H1 (cell line): ENCODE results near the gene HSD11B1. TPM values are rescaled to one million over a fixed set of nuclear protein-coding genes. Genes with fewer than 3 reads are reported as not detected.

Source experiments
- CTCF ChIA-PET: fragments of 300-600 bp; sonication (Branson Sonifier 250); formaldehyde crosslinking; loops from one replicate; lab custom pipeline; 2021; ENCODE audit not compliant: partially characterized antibody; lab: Charles Lee
- POLR2A ChIA-PET: fragments of 300-600 bp; sonication (Branson Sonifier 250); formaldehyde crosslinking; loops from one replicate; lab custom pipeline; 2021; ENCODE audit warnings: inconsistent platforms; ENCODE audit not compliant: partially characterized antibody; lab: Charles Lee
- DNase-seq, 2 experiments: peaks; one replicate each; pipeline versions ENCODE4 v3.0.0 to v3.0.0-alpha.2; 2010 to 2022; ENCODE audit warnings: low spot score in 2 of 2, low read depth in 1 of 2, mixed read lengths in 1 of 2
- FAIRE-seq: peaks from 2 replicates; lab custom pipeline; 2011; peaks lifted over from hg19 to GRCh38; lab: Jason Lieb, UNC
- H2AFZ ChIP-seq: 2 replicates; pipeline ENCODE4 v1.8.1; 2012; ENCODE audit warnings: low read length, inconsistent platforms
- H2AK5ac ChIP-seq: 2 replicates; pipeline ENCODE4 v1.6.1; 2013; ENCODE audit warnings: low read depth, low read length
- H2BK120ac ChIP-seq: replicated peaks from 2 replicates; pipeline ENCODE3; 2013; ENCODE audit warnings: low read depth, low read length, inconsistent platforms
- H2BK12ac ChIP-seq: 2 replicates; pipeline ENCODE4 v1.6.1; 2013; ENCODE audit warnings: low read depth, low read length
- H2BK15ac ChIP-seq: 2 replicates; pipeline ENCODE4 v1.6.1; 2013; ENCODE audit warnings: low read length
- H2BK20ac ChIP-seq: 2 replicates; pipeline ENCODE4 v1.6.1; 2013; ENCODE audit warnings: low read length
- H2BK5ac ChIP-seq: 2 replicates; pipeline ENCODE4 v1.6.1; 2013; ENCODE audit warnings: low read depth, low read length
- H3K14ac ChIP-seq: 2 replicates; pipeline ENCODE4 v1.6.1; 2013; ENCODE audit warnings: inconsistent platforms; ENCODE audit not compliant: insufficient read length
- H3K18ac ChIP-seq: 2 replicates; pipeline ENCODE4 v1.6.1; 2013; ENCODE audit warnings: low read length; ENCODE audit errors: extremely low read depth
- H3K23ac ChIP-seq: 2 replicates; pipeline ENCODE4 v1.6.1; 2013; ENCODE audit warnings: inconsistent platforms; ENCODE audit not compliant: insufficient read length
- H3K23me2 ChIP-seq: 2 replicates; pipeline ENCODE4 v1.6.1; 2013; ENCODE audit warnings: low read depth, low read length
- H3K27ac ChIP-seq: 2 replicates; pipeline ENCODE4 v1.6.1; 2011; ENCODE audit warnings: low read depth, low read length, inconsistent platforms
- H3K27me3 ChIP-seq, 4 experiments: replicated peaks in 1 of 4; 1 replicate in 1 of 4; 2 replicates in 3 of 4; pipeline versions ENCODE4 v1.6.1 to v1.8.1; 2011 to 2013; ENCODE audit warnings: low read length in 3 of 4, mild to moderate bottlenecking in 3 of 4, inconsistent platforms in 2 of 4, mixed read lengths in 2 of 4, moderate library complexity in 1 of 4; ENCODE audit not compliant: control insufficient read depth in 3 of 4, insufficient read depth in 3 of 4; ENCODE audit errors: extremely low read depth in 1 of 4
- H3K36me3 ChIP-seq, 4 experiments: 2 replicates each; pipeline versions ENCODE4 v1.6.1 to v1.8.1; 2011 to 2013; ENCODE audit warnings: mild to moderate bottlenecking in 4 of 4, low read length in 3 of 4, moderate library complexity in 2 of 4, control low read depth in 1 of 4, inconsistent platforms in 1 of 4; ENCODE audit not compliant: insufficient read depth in 4 of 4, control insufficient read depth in 2 of 4
- H3K4ac ChIP-seq: replicated peaks from 2 replicates; pipeline ENCODE3; 2013; ENCODE audit warnings: low read length, low read depth, mixed read lengths, inconsistent platforms; ENCODE audit not compliant: insufficient read length
- H3K4me1 ChIP-seq, 4 experiments: replicated peaks in 1 of 4; 1 replicate in 1 of 4; 2 replicates in 3 of 4; pipeline versions ENCODE4 v1.6.1 to v1.8.1; 2011 to 2013; ENCODE audit warnings: low read length in 3 of 4, inconsistent platforms in 2 of 4, mixed read lengths in 1 of 4; ENCODE audit not compliant: insufficient read depth in 4 of 4, control insufficient read depth in 3 of 4
- H3K4me2 ChIP-seq, 2 experiments: 2 replicates each; pipeline versions ENCODE4 v1.6.1 to v1.8.1; 2011 to 2013; ENCODE audit warnings: low read depth in 2 of 2, low read length in 2 of 2, control low read depth in 1 of 2, inconsistent platforms in 1 of 2, mild to moderate bottlenecking in 1 of 2; ENCODE audit not compliant: insufficient read depth in 1 of 2
- H3K4me3 ChIP-seq, 4 experiments: fragments of 200-600, 300-600 bp in 1 of 4; sonication (generic), shearing (Covaris generic), sonication (Bioruptor Twin) in 1 of 4; 2 replicates each; pipeline versions ENCODE4 v1.5.1 to v1.8.1; 2011 to 2016; ENCODE audit warnings: low read length in 4 of 4, low read depth in 3 of 4, control low read depth in 2 of 4, inconsistent platforms in 2 of 4, mild to moderate bottlenecking in 2 of 4, mixed read lengths in 1 of 4, moderate library complexity in 1 of 4; ENCODE audit not compliant: insufficient read depth in 2 of 4; ENCODE audit errors: extremely low read depth in 1 of 4
- H3K56ac ChIP-seq: replicated peaks from 2 replicates; pipeline ENCODE3; 2013; ENCODE audit warnings: low read depth, mild to moderate bottlenecking, mixed read lengths, low read length, inconsistent platforms; ENCODE audit not compliant: insufficient read length
- H3K79me1 ChIP-seq: 2 replicates; pipeline ENCODE4 v1.6.1; 2013; ENCODE audit warnings: low read depth, low read length, control low read depth
- H3K79me2 ChIP-seq, 2 experiments: 2 replicates each; pipeline versions ENCODE4 v1.6.1 to v1.8.1; 2012 to 2013; ENCODE audit warnings: low read length in 2 of 2, mild to moderate bottlenecking in 2 of 2, inconsistent platforms in 1 of 2; ENCODE audit not compliant: insufficient read depth in 2 of 2, control insufficient read depth in 1 of 2
- H3K9ac ChIP-seq, 4 experiments: replicated peaks in 1 of 4; 1 replicate in 1 of 4; 2 replicates in 3 of 4; pipeline versions ENCODE4 v1.6.1 to v1.8.1; 2011 to 2013; ENCODE audit warnings: low read depth in 3 of 4, low read length in 3 of 4, control low read depth in 2 of 4, mild to moderate bottlenecking in 2 of 4, moderate library complexity in 2 of 4, inconsistent platforms in 1 of 4; ENCODE audit errors: extremely low read depth in 1 of 4
- H3K9me3 ChIP-seq, 2 experiments: 2 replicates each; pipeline versions ENCODE4 v1.6.1 to v1.8.1; 2012 to 2013; ENCODE audit warnings: mild to moderate bottlenecking in 2 of 2, moderate library complexity in 2 of 2, control low read depth in 1 of 2, inconsistent platforms in 1 of 2, low read depth in 1 of 2, low read length in 1 of 2, mixed read lengths in 1 of 2; ENCODE audit not compliant: insufficient read depth in 2 of 2
- H4K20me1 ChIP-seq, 2 experiments: replicated peaks in 1 of 2; 2 replicates each; pipeline versions ENCODE3 to v1.8.1; 2011 to 2013; ENCODE audit warnings: inconsistent platforms in 2 of 2, low read length in 2 of 2, mild to moderate bottlenecking in 1 of 2; ENCODE audit not compliant: insufficient read depth in 2 of 2, control insufficient read depth in 1 of 2
- H4K5ac ChIP-seq: 2 replicates; pipeline ENCODE4 v1.6.1; 2013; ENCODE audit warnings: low read length, low read depth, mixed read lengths, inconsistent platforms; ENCODE audit not compliant: insufficient read length
- H4K8ac ChIP-seq: 2 replicates; pipeline ENCODE4 v1.8.0; 2013; ENCODE audit warnings: mild to moderate bottlenecking, moderate library complexity, low read length, inconsistent platforms; ENCODE audit not compliant: insufficient read depth; ENCODE audit errors: extremely low read depth
- H4K91ac ChIP-seq: replicated peaks from 2 replicates; pipeline ENCODE3; 2013; ENCODE audit warnings: low read length, mixed read lengths, inconsistent platforms; ENCODE audit not compliant: insufficient read length
- WGBS, 2 experiments: shearing (Covaris generic) in 1 of 2; methylation state at CpG; one replicate each; pipeline versions ENCODE4 v1.1.6 to v1.1.7; 2013 to 2015; ENCODE audit warnings: low lambda C conversion rate in 2 of 2, mixed read lengths in 2 of 2, inconsistent platforms in 1 of 2, low coverage in 1 of 2, missing lambda C conversion rate in 1 of 2; ENCODE audit not compliant: insufficient replicate concordance in 2 of 2, insufficient coverage in 1 of 2, insufficient read length in 1 of 2; ENCODE audit errors: extremely low coverage in 1 of 2, missing lambda C conversion rate in 1 of 2; 5-methylcytosine and 5-hydroxymethylcytosine counted together
- polyA plus RNA-seq, 7 experiments: library from polyadenylated mRNA; depleted of rRNA in 3 of 7; stranded (reverse) in 5 of 7; unstranded in 2 of 7; fragments of >200 nt in 5 of 7; fragments of 200-250 nt in 2 of 7; gene quantifications; 1 replicate in 5 of 7; 2 replicates in 1 of 7; 4 replicates in 1 of 7; pipeline versions ENCODE4 v1.2.1 to v1.2.3, GENCODE V29; 2011 to 2013; ENCODE audit warnings: missing spikeins in 2 of 7, mixed read lengths in 2 of 7
- total RNA-seq: library from RNA; stranded (reverse); fragmentation: NEBNext Ultra II Directional; extraction: Animal tissue kit (Norgen Biotek cat#: 25700); gene quantifications from 2 replicates; pipeline ENCODE4 v1.2.1, GENCODE V29; 2021

The HSD11B1 gene
- total and polyA plus RNA-seq, 2 of the 8 experiments (the other 6 are each of a cell fraction or from before 2014, with no cell fraction given), result not detected

DNA sequence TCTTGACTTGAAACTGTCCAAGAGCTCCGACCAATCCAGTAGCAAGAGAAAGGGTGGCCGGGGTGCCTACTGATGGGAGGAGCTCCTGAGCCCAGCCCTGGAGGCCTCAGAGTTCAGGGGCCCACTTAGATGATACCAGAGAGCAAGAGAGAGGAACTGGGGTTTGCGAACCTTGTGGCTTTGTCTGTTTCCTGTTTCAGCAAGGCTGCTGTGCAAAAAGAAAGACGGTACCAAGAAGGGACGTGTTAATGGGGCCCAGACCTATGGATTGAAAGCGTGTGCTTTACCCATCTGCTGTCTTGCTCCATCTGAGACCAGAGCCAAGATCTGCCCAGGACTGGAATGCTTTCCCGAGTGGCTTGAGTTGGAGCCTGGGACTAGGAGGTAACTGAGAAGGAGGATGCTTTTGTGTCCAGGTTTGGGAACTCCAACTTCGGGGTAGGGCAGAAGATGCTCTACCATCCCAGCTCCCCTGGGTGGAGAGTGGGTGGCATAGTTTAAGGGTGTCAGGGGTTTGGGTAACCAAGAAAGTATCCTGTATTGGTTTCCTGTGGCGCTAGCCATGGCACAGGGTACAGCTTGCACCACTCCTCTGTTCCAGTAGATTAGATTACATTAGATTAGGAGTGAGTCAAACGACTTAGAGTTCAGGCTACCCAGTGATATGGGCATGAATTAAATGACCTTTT, 51.4 kb downstream of the HSD11B1 start, which contains the start of gene TRAF3IP3:
TRAF3IP3 (plus strand) TSS at position 128 of the 689 bp plus-strand sequence. CDS start 3,987 bp downstream, outside the sequence.
- no peak within 1 kb of the TSS for H4K8ac ChIP-seq
- no peak within 1 kb of the TSS for H4K91ac ChIP-seq
- DNase-seq (no peak), FAIRE-seq (no peak)
- H2AFZ ChIP-seq, result no peak within 1 kb of the TSS
- H2BK5ac ChIP-seq, result no peak within 1 kb of the TSS
- no peaks in the 10 kb centered on the region for H4K20me1 ChIP-seq
- H3K18ac ChIP-seq, result no peak within 1 kb of the TSS
- H4K5ac ChIP-seq, result no peak within 1 kb of the TSS
- no peak within 1 kb of the TSS for H3K4ac ChIP-seq
- no peak within 1 kb of the TSS for H3K4me2 ChIP-seq
- H3K4me3 ChIP-seq, result no peak within 1 kb of the TSS
- H3K36me3 ChIP-seq, result no peaks in the 10 kb centered on the region
- ChIA-PET CTCF (interaction anchor here (0.6 to 1.4 kb wide), 5 partner anchors 8 to 262 kb away, joined by 3 to 4 read pairs (median 3); no protein-coding TSS in a partner anchor), POLR2A (no interaction called here)
- H3K9ac ChIP-seq, result no peak within 1 kb of the TSS
- H3K9me3 ChIP-seq, result no peaks in the 10 kb centered on the region
- H2AK5ac ChIP-seq, result no peak within 1 kb of the TSS
- H2BK120ac ChIP-seq, result no peak within 1 kb of the TSS
- no peak within 1 kb of the TSS for H3K23ac ChIP-seq
- H3K56ac ChIP-seq, result no peak within 1 kb of the TSS
- H3K27me3 ChIP-seq, result peaks cover 0 to 3% (median 0%) of the 10 kb centered on the region in 4 experiments; a peak in 1 of 7 replicates
- no peak within 1 kb of the TSS for H3K27ac ChIP-seq
- H3K4me1 ChIP-seq, result no peaks in the 10 kb centered on the region
- no peak within 1 kb of the TSS for H2BK20ac ChIP-seq
- no peak within 1 kb of the TSS for H2BK15ac ChIP-seq
- H3K14ac ChIP-seq, result no peak within 1 kb of the TSS
- H3K79me1 ChIP-seq, result no peaks in the 10 kb centered on the region
- 82% methylated on average over 10 of the region's 10 CpGs; no CpG with 5 or more reads in 1 of the 2 experiments for WGBS, 2 experiments
- no peaks in the 10 kb centered on the region for H3K79me2 ChIP-seq
- no peaks in the 10 kb centered on the region for H3K23me2 ChIP-seq
- H2BK12ac ChIP-seq, result no peak within 1 kb of the TSS
